ENCODE data around the gene ATRN.

ATRN gene

GRCh38 chr20:3645309-3646066 lies 174.7 kb downstream of the ATRN start:
- Histone ChIP-seq H3K4me3 (ENCODE audit: low read depth, low read length) (no peak overlapping the region), H3K79me2 (ENCODE audit: control insufficient read depth, insufficient read depth, low read length, unreplicated experiment) (no peaks in the 10 kb centered on the region), H3K27me3 (ENCODE audit: insufficient read depth, low read length) (no peaks in the 10 kb centered on the region), H2AFZ (ENCODE audit: low read length, unreplicated experiment) (no peak overlapping the region), H3K36me3 (ENCODE audit: insufficient read depth, low read length) (0 out of 2 replicates have a peak, but pooled peaks cover 4% of the 10 kb centered on the region), H3K4me1 (ENCODE audit: control insufficient read depth, insufficient read depth, low read length, unreplicated experiment) (no peaks in the 10 kb centered on the region), H3K27ac (ENCODE audit: low read depth, low read length) (no peak overlapping the region)

GRCh38 chr20:3646067-3646440 lies 175.2 kb downstream of the ATRN start:
- Histone ChIP-seq H3K79me2 (ENCODE audit: control insufficient read depth, insufficient read depth, low read length, unreplicated experiment) (no peaks in the 10 kb centered on the region), H3K4me1 (ENCODE audit: control insufficient read depth, insufficient read depth, low read length, unreplicated experiment) (no peaks in the 10 kb centered on the region), H2AFZ (ENCODE audit: low read length, unreplicated experiment) (no peak overlapping the region), H3K4me3 (ENCODE audit: low read depth, low read length) (no peak overlapping the region), H3K27me3 (ENCODE audit: insufficient read depth, low read length) (no peaks in the 10 kb centered on the region), H3K36me3 (ENCODE audit: insufficient read depth, low read length) (no peaks in the 10 kb centered on the region), H3K27ac (ENCODE audit: low read depth, low read length) (no peak overlapping the region)

GRCh38 chr20:3646651-3647050 lies 175.8 kb downstream of the ATRN start:
- Histone ChIP-seq H3K36me3 (ENCODE audit: insufficient read depth, low read length) (no peaks in the 10 kb centered on the region), H3K79me2 (ENCODE audit: control insufficient read depth, insufficient read depth, low read length, unreplicated experiment) (no peaks in the 10 kb centered on the region), H3K27me3 (ENCODE audit: insufficient read depth, low read length) (no peaks in the 10 kb centered on the region), H3K4me1 (ENCODE audit: control insufficient read depth, insufficient read depth, low read length, unreplicated experiment) (no peaks in the 10 kb centered on the region), H3K4me3 (ENCODE audit: low read depth, low read length) (no peak overlapping the region), H2AFZ (ENCODE audit: low read length, unreplicated experiment) (no peak overlapping the region), H3K27ac (ENCODE audit: low read depth, low read length) (no peak overlapping the region)

GRCh38 chr20:3647473-3647872 lies 176.7 kb downstream of the ATRN start:
- H3K36me3 ChIP-seq (ENCODE audit: insufficient read depth, low read length) = no peaks in the 10 kb centered on the region
- H3K4me3 ChIP-seq (ENCODE audit: low read depth, low read length) = no peak overlapping the region
- H2AFZ ChIP-seq (ENCODE audit: low read length, unreplicated experiment) = no peak overlapping the region
- H3K4me1 ChIP-seq (ENCODE audit: control insufficient read depth, insufficient read depth, low read length, unreplicated experiment) = no peaks in the 10 kb centered on the region
- H3K27ac ChIP-seq (ENCODE audit: low read depth, low read length) = no peak overlapping the region
- no peaks in the 10 kb centered on the region for H3K79me2 ChIP-seq (ENCODE audit: control insufficient read depth, insufficient read depth, low read length, unreplicated experiment)
- H3K27me3 ChIP-seq (ENCODE audit: insufficient read depth, low read length) = no peaks in the 10 kb centered on the region

- no peak overlapping the region for H2AFZ ChIP-seq (ENCODE audit: low read length, unreplicated experiment)
- no peak overlapping the region for H3K27ac ChIP-seq (ENCODE audit: low read depth, low read length)
- no peaks in the 10 kb centered on the region for H3K36me3 ChIP-seq (ENCODE audit: insufficient read depth, low read length)
- H3K27me3 ChIP-seq (ENCODE audit: insufficient read depth, low read length) = no peaks in the 10 kb centered on the region
- no peak overlapping the region for H3K4me3 ChIP-seq (ENCODE audit: low read depth, low read length)
- H3K4me1 ChIP-seq (ENCODE audit: control insufficient read depth, insufficient read depth, low read length, unreplicated experiment) = no peaks in the 10 kb centered on the region
- no peaks in the 10 kb centered on the region for H3K79me2 ChIP-seq (ENCODE audit: control insufficient read depth, insufficient read depth, low read length, unreplicated experiment)
Measured at GRCh38 chr20:3648951-3649350, 178.1 kb downstream of the ATRN start.

GRCh38 chr20:3651204-3651962 lies 180.6 kb downstream of the ATRN start:
- no peak overlapping the region for H2AFZ ChIP-seq (ENCODE audit: low read length, unreplicated experiment)
- H3K4me3 ChIP-seq (ENCODE audit: low read depth, low read length) = no peak overlapping the region
- no peaks in the 10 kb centered on the region for H3K27me3 ChIP-seq (ENCODE audit: insufficient read depth, low read length)
- no peaks in the 10 kb centered on the region for H3K4me1 ChIP-seq (ENCODE audit: control insufficient read depth, insufficient read depth, low read length, unreplicated experiment)
- H3K79me2 ChIP-seq (ENCODE audit: control insufficient read depth, insufficient read depth, low read length, unreplicated experiment) = no peaks in the 10 kb centered on the region
- no peak overlapping the region for H3K27ac ChIP-seq (ENCODE audit: low read depth, low read length)
- H3K36me3 ChIP-seq (ENCODE audit: insufficient read depth, low read length) = no peaks in the 10 kb centered on the region

GRCh38 chr20:3652221-3652620 lies 181.4 kb downstream of the ATRN start:
- H3K36me3 ChIP-seq (ENCODE audit: insufficient read depth, low read length) = no peaks in the 10 kb centered on the region
- H3K4me1 ChIP-seq (ENCODE audit: control insufficient read depth, insufficient read depth, low read length, unreplicated experiment) = no peaks in the 10 kb centered on the region
- H3K79me2 ChIP-seq (ENCODE audit: control insufficient read depth, insufficient read depth, low read length, unreplicated experiment) = no peaks in the 10 kb centered on the region
- no peak overlapping the region for H3K27ac ChIP-seq (ENCODE audit: low read depth, low read length)
- no peaks in the 10 kb centered on the region for H3K27me3 ChIP-seq (ENCODE audit: insufficient read depth, low read length)
- H3K4me3 ChIP-seq (ENCODE audit: low read depth, low read length) = no peak overlapping the region
- no peak overlapping the region for H2AFZ ChIP-seq (ENCODE audit: low read length, unreplicated experiment)

- Histone ChIP-seq H3K36me3 (ENCODE audit: insufficient read depth, low read length) (no peaks in the 10 kb centered on the region), H3K4me3 (ENCODE audit: low read depth, low read length) (no peak overlapping the region), H3K79me2 (ENCODE audit: control insufficient read depth, insufficient read depth, low read length, unreplicated experiment) (no peaks in the 10 kb centered on the region), H3K27me3 (ENCODE audit: insufficient read depth, low read length) (peaks cover 3% of the 10 kb centered on the region; the same call in 1 of the 2 replicates), H2AFZ (ENCODE audit: low read length, unreplicated experiment) (no peak overlapping the region), H3K27ac (ENCODE audit: low read depth, low read length) (no peak overlapping the region), H3K4me1 (ENCODE audit: control insufficient read depth, insufficient read depth, low read length, unreplicated experiment) (no peaks in the 10 kb centered on the region)
Measured at GRCh38 chr20:3652676-3653596, 182.1 kb downstream of the ATRN start.

GRCh38 chr20:3653921-3654320 lies 183.1 kb downstream of the ATRN start:
- no peak overlapping the region for H3K4me3 ChIP-seq (ENCODE audit: low read depth, low read length)
- H3K4me1 ChIP-seq (ENCODE audit: control insufficient read depth, insufficient read depth, low read length, unreplicated experiment) = no peaks in the 10 kb centered on the region
- H3K79me2 ChIP-seq (ENCODE audit: control insufficient read depth, insufficient read depth, low read length, unreplicated experiment) = no peaks in the 10 kb centered on the region
- no peak overlapping the region for H3K27ac ChIP-seq (ENCODE audit: low read depth, low read length)
- H3K36me3 ChIP-seq (ENCODE audit: insufficient read depth, low read length) = no peaks in the 10 kb centered on the region
- no peak overlapping the region for H2AFZ ChIP-seq (ENCODE audit: low read length, unreplicated experiment)
- H3K27me3 ChIP-seq (ENCODE audit: insufficient read depth, low read length) = peaks cover 13% of the 10 kb centered on the region

GRCh38 chr20:3654326-3655130 lies 183.7 kb downstream of the ATRN start:
- Histone ChIP-seq H3K36me3 (ENCODE audit: insufficient read depth, low read length) (no peaks in the 10 kb centered on the region), H3K27ac (ENCODE audit: low read depth, low read length) (no peak overlapping the region), H3K27me3 (ENCODE audit: insufficient read depth, low read length) (peaks cover 19% of the 10 kb centered on the region), H3K4me1 (ENCODE audit: control insufficient read depth, insufficient read depth, low read length, unreplicated experiment) (no peaks in the 10 kb centered on the region), H3K79me2 (ENCODE audit: control insufficient read depth, insufficient read depth, low read length, unreplicated experiment) (no peaks in the 10 kb centered on the region), H3K4me3 (ENCODE audit: low read depth, low read length) (no peak overlapping the region), H2AFZ (ENCODE audit: low read length, unreplicated experiment) (no peak overlapping the region)

Measured in ACC112 (cell line).